Measurements from ENCODE around the gene C7orf33.

- no peak for TF ChIP-seq CTCF (IDR thresholded peaks at IDR 0.05)
- TF ChIP-seq POLR2A (IDR thresholded peaks at IDR 0.05) = no peak
These were observed 45.4 kb upstream of the C7orf33 start for GRCh38 chr7:148545172-148545571.
